Subcutaneous adipose tissue (tissue), 4 donors: ENCODE results near the gene KIF20A. TPM values are rescaled to one million over a fixed set of nuclear protein-coding genes. Genes with fewer than 3 reads are reported as not detected.

Source experiments
- CTCF ChIP-seq: fragments of 450-650 bp; IDR thresholded peaks from one replicate; pipeline ENCODE4 v1.5.1; 2016; ENCODE audit warnings: low read depth, mild to moderate bottlenecking, control low read depth, antibody characterized with exemption, moderate library complexity
- total RNA-seq, 4 donors: library from RNA; depleted of rRNA; stranded (reverse); fragments of >200 nt; gene quantifications; one replicate each; pipeline ENCODE4 v1.1.0, GENCODE V29; 2016

Gene KIF20A
- total RNA-seq, 4 donors from 2014 or later, result 0.33 to 5.3 (median 2.4) TPM; not detected in 1

GRCh38 chr5:138170299-138170698, 8.6 kb upstream of the KIF20A start:
- TF ChIP-seq CTCF, result no peak

GRCh38 chr5:138177941-138178515, 884 bp upstream of the KIF20A start:
- TF ChIP-seq CTCF, result no peak

GRCh38 chr5:138179277-138179857, 455 bp downstream of the KIF20A start:
- no peak for TF ChIP-seq CTCF

GRCh38 chr5:138180183-138180782, 1.4 kb downstream of the KIF20A start:
- no peak for TF ChIP-seq CTCF

GRCh38 chr5:138180841-138181240, 1.9 kb downstream of the KIF20A start:
- TF ChIP-seq CTCF, result no peak

- no peak for TF ChIP-seq CTCF
Observed at GRCh38 chr5:138182808-138183207, 3.9 kb downstream of the KIF20A start.

GRCh38 chr5:138186002-138186447, 7.1 kb downstream of the KIF20A start:
- no peak for TF ChIP-seq CTCF
